Activated CD8-positive, alpha-beta memory T cell treated with anti-CD3 and anti-CD28 coated beads for 48 hours (primary cell): Measurements from ENCODE around the gene IRF2.

Source experiments
- DNase-seq, 3 experiments: peaks; one replicate each; pipeline ENCODE4 v3.0.0-alpha.2; 2020; ENCODE audit warnings: low read depth in 2 of 3, low spot score in 2 of 3

IRF2 gene

DNA sequence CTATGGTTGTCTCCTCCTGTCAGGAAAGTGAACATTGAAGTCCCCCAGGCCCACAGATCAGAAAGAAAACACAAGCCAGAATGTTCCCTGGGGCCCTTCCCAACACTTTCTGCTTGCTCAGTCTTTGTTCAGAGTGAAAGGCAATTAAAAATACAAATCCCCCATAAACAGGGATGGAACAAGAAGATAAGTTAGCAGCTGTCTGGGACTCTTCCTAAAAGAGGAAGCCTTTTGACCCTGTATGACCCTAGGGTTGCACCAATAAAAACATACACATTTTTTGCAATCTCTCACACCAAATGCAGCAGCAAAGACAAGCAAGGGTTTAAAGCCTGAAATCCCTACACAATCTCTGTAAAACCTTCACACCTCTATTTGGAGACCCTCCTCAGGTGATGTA lies 22.6 kb downstream of the IRF2 start:
- DNase-seq: no peak

- no peak for DNase-seq
Observed at GRCh38 chr4:184450743-184451535, 23.4 kb downstream of the IRF2 start.

DNA sequence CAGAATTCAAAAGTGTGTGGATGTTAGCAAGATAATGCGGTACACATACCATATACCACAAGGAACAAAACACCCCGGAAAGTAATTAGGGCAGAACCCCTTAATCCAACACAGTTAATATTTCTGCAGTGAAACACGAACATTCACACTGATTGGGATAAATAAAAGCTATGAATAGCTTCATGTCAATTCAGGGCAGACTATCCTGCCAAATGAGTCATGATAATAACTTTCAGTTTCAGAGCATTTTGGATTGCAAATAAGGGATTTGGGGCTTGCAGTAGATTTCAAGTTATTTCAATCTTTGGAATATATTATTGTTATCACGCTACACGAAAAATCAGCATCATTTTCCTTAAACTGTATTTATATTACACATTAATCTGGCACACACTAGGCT lies 24.3 kb downstream of the IRF2 start:
- no peak for DNase-seq

GRCh38 chr4:184448821-184449220 lies 25.5 kb downstream of the IRF2 start:
- DNase-seq: no peak

- DNase-seq: no peak
Observed at GRCh38 chr4:184448141-184448540, 26.2 kb downstream of the IRF2 start.

GRCh38 chr4:184447664-184448063 lies 26.7 kb downstream of the IRF2 start:
- DNase-seq: no peak

- DNase-seq: no peak
Observed at GRCh38 chr4:184446132-184446658, 28.2 kb downstream of the IRF2 start.

- DNase-seq: no peak
Observed at GRCh38 chr4:184444953-184445309, 29.4 kb downstream of the IRF2 start.

GRCh38 chr4:184444215-184444952 lies 30.0 kb downstream of the IRF2 start:
- no peak for DNase-seq

DNA sequence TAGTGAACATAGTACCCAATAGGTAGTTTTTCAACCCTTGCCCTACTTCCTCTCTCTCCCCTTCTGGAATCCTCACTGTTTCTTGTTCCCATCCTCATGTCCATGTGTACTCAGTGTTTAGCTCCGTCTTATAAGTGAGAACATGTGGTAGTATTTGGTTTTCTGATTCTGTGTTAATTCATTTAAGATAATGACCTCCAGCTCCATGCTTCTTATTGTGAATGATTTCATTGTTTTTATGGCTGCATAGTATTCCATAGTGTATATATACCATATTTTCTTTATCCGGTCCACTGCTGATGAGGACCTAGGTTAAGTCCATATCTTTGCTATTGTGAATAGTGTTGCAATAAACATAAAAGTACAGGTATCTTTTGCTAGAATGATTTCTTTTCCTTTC lies 31.0 kb downstream of the IRF2 start:
- no peak for DNase-seq

- no peak for DNase-seq
Observed at GRCh38 chr4:184442314-184442635, 32.1 kb downstream of the IRF2 start.

- DNase-seq: no peak
Observed at GRCh38 chr4:184441461-184442313, 32.7 kb downstream of the IRF2 start.

- no peak for DNase-seq
Observed at GRCh38 chr4:184440595-184441358, 33.6 kb downstream of the IRF2 start.

DNA sequence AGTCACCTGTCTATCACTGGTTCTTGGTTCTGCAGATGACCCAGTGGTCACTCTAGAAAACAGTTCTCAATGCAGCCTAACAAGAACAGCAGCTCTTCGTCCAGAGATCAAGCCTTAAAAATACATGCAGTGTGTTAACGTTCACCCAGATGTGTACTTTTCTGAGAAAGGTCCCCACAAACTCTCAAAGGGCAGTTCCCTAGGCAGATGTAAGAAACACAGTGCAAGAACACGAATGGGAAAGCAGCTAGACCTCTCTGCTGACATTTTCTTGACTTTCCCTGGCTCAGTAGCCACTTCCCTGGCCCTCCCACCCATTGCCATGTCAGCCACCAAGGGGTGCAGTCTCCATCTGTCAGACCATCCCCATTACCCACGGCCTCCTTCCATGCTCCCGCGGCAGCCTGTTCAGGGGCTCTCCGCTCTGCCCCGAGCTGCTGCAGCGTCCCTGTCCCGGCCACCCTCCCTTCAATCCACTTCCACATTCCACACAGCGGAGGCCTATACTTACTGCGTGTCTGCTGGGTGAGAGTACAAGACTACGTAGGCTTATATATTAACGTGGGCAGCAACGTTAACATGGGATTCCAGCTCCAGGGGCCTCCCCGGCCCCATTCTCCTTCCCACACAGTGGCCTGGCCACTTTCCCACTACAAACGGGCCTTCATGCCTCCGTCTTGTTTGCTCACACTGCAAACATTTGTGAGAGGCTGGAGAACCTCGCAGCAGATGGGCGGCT lies 34.3 kb downstream of the IRF2 start:
- DNase-seq: no peak

- DNase-seq: no peak
Observed at GRCh38 chr4:184439386-184439785, 35.0 kb downstream of the IRF2 start.

DNA sequence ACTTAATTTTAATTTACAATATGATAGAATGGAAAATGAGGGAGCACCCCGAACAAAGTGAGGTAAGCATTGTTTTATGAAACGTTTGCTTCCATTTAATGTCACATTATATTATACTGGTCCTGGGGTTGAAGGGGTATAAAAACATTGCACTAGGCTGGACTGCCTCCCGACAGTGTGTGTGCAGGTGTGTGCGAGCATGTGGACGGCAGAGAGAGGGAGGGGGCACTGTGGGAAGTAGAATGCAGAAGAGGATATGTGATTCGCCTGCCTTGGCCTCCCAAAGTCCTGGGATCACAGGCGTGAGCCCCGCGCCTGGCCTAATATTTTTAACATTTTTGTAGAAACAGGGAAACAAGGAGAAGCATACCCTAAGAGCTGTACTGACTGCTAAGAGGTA lies 36.0 kb downstream of the IRF2 start:
- no peak for DNase-seq

DNA sequence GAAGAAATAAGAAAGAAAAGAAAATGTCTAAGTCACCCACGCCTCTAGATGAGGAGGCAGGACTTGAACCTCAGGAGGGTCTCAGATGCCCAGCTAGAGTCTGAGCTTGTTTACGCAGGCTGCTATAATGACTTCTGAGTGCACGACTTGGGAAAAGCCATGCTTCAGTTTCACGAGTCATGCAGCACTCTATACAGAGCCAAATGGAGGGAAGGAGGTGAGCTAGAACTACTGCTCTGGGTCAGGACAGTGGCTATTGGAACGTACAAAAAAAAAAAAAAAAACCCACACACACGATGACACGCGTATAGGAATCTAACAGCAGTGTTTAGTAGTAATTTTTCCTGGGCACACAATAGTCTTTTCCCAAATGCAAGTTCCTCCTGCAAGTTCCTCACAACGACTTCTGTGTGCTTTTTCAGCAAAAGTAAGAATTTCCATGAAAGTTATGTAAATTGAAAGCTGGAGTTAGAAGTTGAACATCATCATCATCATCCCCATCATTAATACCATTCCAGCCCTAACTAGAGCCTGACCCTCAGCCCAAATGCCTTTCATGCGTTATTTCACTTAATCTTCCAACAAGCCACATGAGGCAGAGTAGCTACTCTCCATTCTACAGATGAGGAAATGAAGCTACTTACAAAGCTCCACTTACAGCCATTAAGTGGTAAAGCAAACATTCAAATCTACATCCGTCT lies 36.6 kb downstream of the IRF2 start:
- DNase-seq: no peak

DNA sequence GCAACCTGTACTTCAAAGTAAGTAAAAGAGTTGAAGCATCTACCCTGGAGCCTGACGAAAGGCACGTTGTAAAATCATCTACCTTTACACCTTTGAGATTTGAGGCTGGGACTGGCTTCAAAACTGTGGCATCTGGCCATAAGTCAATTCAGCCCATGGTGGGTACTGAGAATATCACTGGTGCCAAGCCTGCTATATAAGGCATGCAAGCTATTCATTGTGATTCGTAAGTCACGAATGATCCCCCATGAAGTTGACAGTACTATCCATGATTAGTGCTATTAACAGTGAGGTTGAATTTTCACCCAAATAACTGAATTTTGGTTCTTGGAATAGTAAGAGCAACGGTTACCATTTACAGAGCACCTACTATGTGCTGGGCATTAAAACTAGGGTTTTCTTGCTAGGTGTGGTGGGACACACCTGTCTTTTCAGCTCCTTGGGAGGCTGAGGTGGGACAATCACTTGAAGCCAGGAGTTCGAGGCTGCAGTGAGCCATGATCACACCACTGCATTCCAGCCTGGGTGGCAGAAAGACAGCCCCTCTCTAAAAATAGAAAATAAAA lies 39.8 kb downstream of the IRF2 start:
- no peak for DNase-seq

GRCh38 chr4:184434021-184434420 lies 40.3 kb downstream of the IRF2 start:
- DNase-seq: no peak
